Liver (tissue), 3 donors: ENCODE data around the gene SLC25A12.

Experiments
- CTCF ChIP-seq: fragments of 150-350 bp; IDR thresholded peaks from 2 replicates; pipeline ENCODE4 v1.5.1; 2017; ENCODE audit warnings: improper control_type of control experiment, low read depth, low read length; ENCODE audit not compliant: missing input control
- HNF4G ChIP-seq: IDR thresholded peaks from 2 replicates; pipeline ENCODE4 v1.6.1; 2016; ENCODE audit warnings: antibody characterized with exemption
- RAD21 ChIP-seq, 2 donors: IDR thresholded peaks; 2 replicates each; pipeline ENCODE4 v1.6.1; 2016; ENCODE audit warnings: antibody characterized with exemption in 2 of 2, mild to moderate bottlenecking in 2 of 2
- REST ChIP-seq: IDR thresholded peaks from 2 replicates; pipeline ENCODE4 v1.6.1; 2016; ENCODE audit warnings: antibody characterized with exemption, mild to moderate bottlenecking
- YY1 ChIP-seq: IDR thresholded peaks from 2 replicates; pipeline ENCODE4 v1.6.1; 2016; ENCODE audit warnings: antibody characterized with exemption, mild to moderate bottlenecking
- donor health status: healthy.
- donor health status: healthy.

- TF ChIP-seq CTCF: no peak
- TF ChIP-seq YY1: no peak
- no peak for TF ChIP-seq RAD21 (IDR thresholded peaks at IDR 0.05)
- no peak for TF ChIP-seq REST
- TF ChIP-seq HNF4G: no peak
Observed at GRCh38 chr2:171792886-171793580, 101.0 kb downstream of the SLC25A12 start.
